NCI-H526 treated with DMSO at 0.1 percent for 48 hours (cell line): ENCODE data around the gene POP5.
A peak's percentile ranks its signal among the peaks of the same experiment; 100 is the strongest.

Source experiments
- DNase-seq: peaks from one replicate; lab custom pipeline; 2025; lab: John Stamatoyannopoulos, UW

The POP5 gene

GRCh38 chr12:120588948-120589930 lies 8.0 kb upstream of the POP5 start:
- DNase-seq, result no peak

GRCh38 chr12:120588371-120588770 lies 7.2 kb upstream of the POP5 start:
- no peak for DNase-seq

GRCh38 chr12:120586860-120587259 lies 5.7 kb upstream of the POP5 start:
- DNase-seq, result no peak

GRCh38 chr12:120586206-120586605 lies 5.0 kb upstream of the POP5 start:
- DNase-seq, result no peak

- DNase-seq, result peak; percentile 45
These were observed 3.3 kb upstream of the POP5 start for GRCh38 chr12:120584343-120585149.

- peak; percentile 20 for DNase-seq
These were observed 2.4 kb upstream of the POP5 start for GRCh38 chr12:120583478-120584030.

GRCh38 chr12:120581998-120582397 lies 796 bp upstream of the POP5 start:
- DNase-seq, result no peak

GRCh38 chr12:120579179-120579578 lies 2.0 kb downstream of the POP5 start:
- no peak for DNase-seq

GRCh38 chr12:120574106-120574505 lies 7.1 kb downstream of the POP5 start:
- DNase-seq, result no peak

- no peak for DNase-seq
These were observed 7.6 kb downstream of the POP5 start for GRCh38 chr12:120573560-120573959.

- no peak for DNase-seq
These were observed 9.9 kb downstream of the POP5 start for GRCh38 chr12:120571299-120571698.

GRCh38 chr12:120563495-120563894 lies 17.7 kb downstream of the POP5 start:
- no peak for DNase-seq

GRCh38 chr12:120562906-120563305 lies 18.3 kb downstream of the POP5 start:
- DNase-seq, result no peak

GRCh38 chr12:120557589-120557988 lies 23.6 kb downstream of the POP5 start:
- no peak for DNase-seq

- DNase-seq, result no peak
These were observed 26.5 kb downstream of the POP5 start for GRCh38 chr12:120554678-120555077.

- no peak for DNase-seq
These were observed 35.2 kb downstream of the POP5 start for GRCh38 chr12:120546050-120546386.

GRCh38 chr12:120544691-120545090 lies 36.5 kb downstream of the POP5 start:
- no peak for DNase-seq

GRCh38 chr12:120542166-120542565 lies 39.0 kb downstream of the POP5 start:
- no peak for DNase-seq

- DNase-seq, result no peak
These were observed 40.8 kb downstream of the POP5 start for GRCh38 chr12:120540445-120540844.

GRCh38 chr12:120539303-120539702 lies 41.9 kb downstream of the POP5 start:
- DNase-seq, result no peak

GRCh38 chr12:120538281-120539156 lies 42.7 kb downstream of the POP5 start:
- DNase-seq, result no peak

GRCh38 chr12:120537856-120538220 lies 43.4 kb downstream of the POP5 start:
- no peak for DNase-seq
